Stimulated activated CD4-positive, alpha-beta T cell treated with anti-CD3 and anti-CD28 coated beads, TNF-alpha, amount 100 ng/mL, for 48 hours (primary cell): Measurements from ENCODE around the gene PM20D1.
"Not testable (repeated sequence)": the region's sequence is repeated elsewhere in the genome, so short reads cannot be mapped to it uniquely, and the experiment has no call there.

ENCODE experiments used
- DNase-seq, 3 donors: peaks; one replicate each; pipeline ENCODE4 v3.0.0-alpha.2; 2020; ENCODE audit warnings: low read depth in 3 of 3

The PM20D1 gene

GRCh38 chr1:205840146-205840923 is 9.6 kb downstream of the PM20D1 start:
- no peak for DNase-seq

GRCh38 chr1:205837382-205837970 is 12.5 kb downstream of the PM20D1 start:
- no peak for DNase-seq

GRCh38 chr1:205834751-205835150 is 15.2 kb downstream of the PM20D1 start:
- DNase-seq: no peak

- no peak for DNase-seq
Measured at GRCh38 chr1:205832326-205832751, 17.6 kb downstream of the PM20D1 start.

GRCh38 chr1:205827623-205828022 is 22.3 kb downstream of the PM20D1 start:
- DNase-seq: no peak

- DNase-seq: no peak
Measured at GRCh38 chr1:205826995-205827394, 22.9 kb downstream of the PM20D1 start.

GRCh38 chr1:205826016-205826806 is 23.7 kb downstream of the PM20D1 start:
- no peak for DNase-seq

GRCh38 chr1:205824180-205824579 is 25.8 kb downstream of the PM20D1 start:
- DNase-seq: no peak

GRCh38 chr1:205823260-205823659 is 26.7 kb downstream of the PM20D1 start:
- DNase-seq: not testable (repeated sequence)

- DNase-seq: no peak
Measured at GRCh38 chr1:205822397-205822796, 27.5 kb downstream of the PM20D1 start.

- DNase-seq: no peak
Measured at GRCh38 chr1:205817988-205818387, 31.9 kb downstream of the PM20D1 start.

GRCh38 chr1:205817364-205817763 is 32.6 kb downstream of the PM20D1 start:
- no peak for DNase-seq

- DNase-seq: no peak
Measured at GRCh38 chr1:205813755-205814058, 36.2 kb downstream of the PM20D1 start.

- peak; percentile 77 to 82 (median 82) for DNase-seq
Measured at GRCh38 chr1:205812878-205813754, 36.8 kb downstream of the PM20D1 start, which contains the start of gene SLC41A1. Gene SLC41A1, minus strand, starts transcription at chr1:205813198. Its CDS starts 2,757 bp downstream, at chr1:205810441.

GRCh38 chr1:205812271-205812877 is 37.6 kb downstream of the PM20D1 start:
- peak in 1 of 3 donors; percentile 18 for DNase-seq

- no peak for DNase-seq
Measured at GRCh38 chr1:205811660-205812059, 38.3 kb downstream of the PM20D1 start.

GRCh38 chr1:205810448-205811157 is 39.3 kb downstream of the PM20D1 start:
- DNase-seq: no peak

- no peak for DNase-seq
Measured at GRCh38 chr1:205809942-205810345, 40.0 kb downstream of the PM20D1 start.

- no peak for DNase-seq
Measured at GRCh38 chr1:205809469-205809868, 40.5 kb downstream of the PM20D1 start.

GRCh38 chr1:205805082-205805711 is 44.7 kb downstream of the PM20D1 start:
- peak; percentile 34 to 47 (median 35) for DNase-seq
